B cell (primary cell): ENCODE results near the gene PHLPP2. TPM values are rescaled to one million over a fixed set of nuclear protein-coding genes. Genes with fewer than 3 reads are reported as not detected.

Experiments used
- ATAC-seq: fragments of 200-7000 bp; cut with Tn5 transposase; one replicate; pipeline ENCODE4 v1.10.0; 2021; ENCODE audit warnings: low read depth, mild to moderate bottlenecking, moderate number of reproducible peaks, moderate library complexity
- CTCF ChIA-PET: fragments of 350-600 bp; sonication (Branson Sonifier 250); formaldehyde crosslinking; loops from one replicate; lab custom pipeline; 2021; ENCODE audit warnings: antibody characterized with exemption, inconsistent platforms; lab: Charles Lee
- POLR2A ChIA-PET: fragments of 350-600 bp; sonication (Branson Sonifier 250); formaldehyde crosslinking; loops from one replicate; lab custom pipeline; 2021; ENCODE audit warnings: antibody characterized with exemption; lab: Charles Lee
- DNase-seq: peaks from one replicate; pipeline ENCODE4 v3.0.0; 2013
- H2AFZ ChIP-seq: 2 replicates; pipeline ENCODE4 v1.6.1; 2012; ENCODE audit warnings: mild to moderate bottlenecking, low read depth, low read length; ENCODE audit not compliant: insufficient read depth, poor library complexity, severe bottlenecking
- H3K27ac ChIP-seq, 2 donors: 1 replicate in 1 of 2; 2 replicates in 1 of 2; pipeline ENCODE4 v1.5.1; 2012 to 2013; ENCODE audit warnings: low read length in 2 of 2, mild to moderate bottlenecking in 2 of 2, moderate library complexity in 1 of 2
- H3K27me3 ChIP-seq, 4 experiments: fragments of 200-600 bp in 1 of 4; sonication (generic) in 1 of 4; replicated peaks in 1 of 4; 1 replicate in 2 of 4; 2 replicates in 2 of 4; pipeline versions ENCODE4 v1.6.1 to v1.7.0; 2013 to 2016; ENCODE audit warnings: low read length in 3 of 4, mild to moderate bottlenecking in 2 of 4, mixed read lengths in 1 of 4, moderate library complexity in 1 of 4; ENCODE audit not compliant: insufficient read depth in 4 of 4, control insufficient read depth in 3 of 4; ENCODE audit errors: control extremely low read depth in 1 of 4
- H3K36me3 ChIP-seq, 2 experiments: replicated peaks in 1 of 2; 1 replicate in 1 of 2; 2 replicates in 1 of 2; pipeline versions ENCODE4 v1.6.1 to v1.7.1; 2013; ENCODE audit warnings: low read length in 1 of 2; ENCODE audit not compliant: insufficient read depth in 2 of 2, control insufficient read depth in 1 of 2; ENCODE audit errors: control extremely low read depth in 1 of 2, extremely low read depth in 1 of 2
- H3K4me1 ChIP-seq, 2 donors: fragments of 200-600 bp in 1 of 2; sonication (generic) in 1 of 2; 1 replicate in 1 of 2; 2 replicates in 1 of 2; pipeline versions ENCODE4 v1.5.1 to v1.6.1; 2013 to 2017; ENCODE audit warnings: low read length in 2 of 2; ENCODE audit not compliant: control insufficient read depth in 2 of 2, insufficient read depth in 2 of 2
- H3K4me2 ChIP-seq: replicated peaks from 2 replicates; pipeline ENCODE3; 2012; ENCODE audit warnings: mild to moderate bottlenecking, low read depth, low read length; ENCODE audit not compliant: poor library complexity, severe bottlenecking
- H3K4me3 ChIP-seq, 5 experiments: fragments of 200-600 bp in 1 of 5; sonication (generic) in 1 of 5; 1 replicate in 3 of 5; 2 replicates in 2 of 5; pipeline versions ENCODE4 v1.5.1 to v1.7.0; 2011 to 2016; ENCODE audit warnings: low read length in 4 of 5, mild to moderate bottlenecking in 4 of 5, low read depth in 2 of 5, control low read depth in 1 of 5, moderate library complexity in 1 of 5; ENCODE audit not compliant: insufficient read depth in 1 of 5; ENCODE audit errors: control extremely low read depth in 1 of 5, extremely low read depth in 1 of 5
- H3K79me2 ChIP-seq: fragments of 200-600 bp; sonication (generic); one replicate; pipeline ENCODE4 v1.6.0; 2016; ENCODE audit warnings: low read length; ENCODE audit not compliant: control insufficient read depth, insufficient read depth
- H3K9ac ChIP-seq: fragments of 200-600 bp; sonication (generic); 2 replicates; pipeline ENCODE4 v1.6.1; 2017; ENCODE audit warnings: mild to moderate bottlenecking, low read length, moderate library complexity
- H3K9me3 ChIP-seq, 3 donors: one replicate each; pipeline versions ENCODE4 v1.6.1 to v1.7.1; 2013; ENCODE audit warnings: low read length in 2 of 3; ENCODE audit not compliant: control insufficient read depth in 2 of 3, insufficient read depth in 1 of 3; ENCODE audit errors: control extremely low read depth in 1 of 3
- H4K20me1 ChIP-seq: 2 replicates; pipeline ENCODE4 v1.6.0; 2012; ENCODE audit warnings: mild to moderate bottlenecking, low read length; ENCODE audit not compliant: insufficient read depth, control insufficient read depth, poor library complexity, severe bottlenecking
- H3K27ac Mint-ChIP-seq: one replicate; pipeline ENCODE4 v1.8.0; 2021; ENCODE audit warnings: mixed read lengths
- H3K27me3 Mint-ChIP-seq: one replicate; pipeline ENCODE4 v1.8.0; 2021; ENCODE audit warnings: mixed read lengths
- H3K4me1 Mint-ChIP-seq: one replicate; pipeline ENCODE4 v1.8.0; 2021; ENCODE audit warnings: mixed read lengths
- H3K4me3 Mint-ChIP-seq: one replicate; pipeline ENCODE4 v1.8.0; 2021; ENCODE audit warnings: mixed read lengths
- H3K9me3 Mint-ChIP-seq: one replicate; pipeline ENCODE4 v1.8.0; 2022; ENCODE audit warnings: mixed read lengths; ENCODE audit not compliant: insufficient read depth
- CTCF ChIP-seq: fragments of 200-600 bp; IDR thresholded peaks from one replicate; pipeline ENCODE4 v1.8.0; 2022; ENCODE audit warnings: antibody characterized with exemption, mild to moderate bottlenecking
- EZH2 ChIP-seq: IDR thresholded peaks from 2 replicates; pipeline ENCODE4 v1.6.1; 2012; ENCODE audit warnings: borderline replicate concordance, low read depth, mild to moderate bottlenecking, moderate library complexity, low read length; ENCODE audit not compliant: insufficient read depth, poor library complexity, severe bottlenecking
- WGBS: methylation state at CpG from one replicate; pipeline ENCODE4 v1.1.5; 2013; ENCODE audit warnings: missing lambda C conversion rate; ENCODE audit not compliant: insufficient coverage; 5-methylcytosine and 5-hydroxymethylcytosine counted together
- intact Hi-C: fragments of 100-400 bp; cut with micrococcal nuclease; formaldehyde crosslinking; loops from one replicate; pipeline ENCODE4 v1.10.0; 2022
- polyA plus RNA-seq: library from polyadenylated mRNA; depleted of rRNA; stranded (reverse); fragments of >200 nt; gene quantifications from 2 replicates; pipeline ENCODE4 v1.2.3, GENCODE V29; 2012
- total RNA-seq, 2 donors: library from RNA; stranded (reverse); fragments of 120-200 nt in 1 of 2; gene quantifications; 1 replicate in 1 of 2; 2 replicates in 1 of 2; pipeline versions ENCODE4 v1.2.3 to v1.2.4, GENCODE V29; 2013 to 2022

The PHLPP2 gene
- total and polyA plus RNA-seq, 2 donors (not counting 1 experiment from before 2014, with no cell fraction given) = 7.2 to 16.1 TPM

GRCh38 chr16:71723537-71724319, 773 bp downstream of the PHLPP2 start:
- no peaks in the 10 kb centered on the region for H3K9me3 Mint-ChIP-seq
- ChIA-PET CTCF (interaction anchor here (1.0 kb wide), 1 partner anchor 159 kb away, joined by 3 read pairs; no protein-coding TSS in a partner anchor), POLR2A (no interaction called here)
- peaks cover 26% of the 10 kb centered on the region for H3K79me2 ChIP-seq
- peaks cover 0 to 3% (median 0%) of the 10 kb centered on the region in 3 donors for H3K9me3 ChIP-seq
- H3K4me1 ChIP-seq = peaks cover 46 to 48% of the 10 kb centered on the region in 2 donors
- peak overlapping the region; percentile 87 for H2AFZ ChIP-seq
- DNase-seq (peak; percentile 94), ATAC-seq (peak; percentile 83)
- H3K4me1 Mint-ChIP-seq = peaks cover 48% of the 10 kb centered on the region
- H3K27me3 Mint-ChIP-seq = no peaks in the 10 kb centered on the region
- H3K27ac Mint-ChIP-seq = peak overlapping the region; percentile 95
- H3K36me3 ChIP-seq = no peaks in the 10 kb centered on the region
- peak overlapping the region; percentile 80 for H3K9ac ChIP-seq
- no peak for TF ChIP-seq EZH2
- TF ChIP-seq CTCF = peak; percentile 18
- WGBS = under 1% methylated on average over 104 of the region's 104 CpGs
- H3K4me2 ChIP-seq = peak overlapping the region; percentile 91
- H4K20me1 ChIP-seq = peaks cover 18% of the 10 kb centered on the region
- H3K4me3 ChIP-seq = peak overlapping the region; percentile 21 to 80 (median 74)
- intact Hi-C loops = loop anchor here (1.0 to 10.0 kb wide), 9 partner anchors 86 to 921 kb away; partner anchors contain the start of genes ATXN1L, CMTR2, DHODH and DHX38
- H3K27me3 ChIP-seq = no peaks in the 10 kb centered on the region
- H3K4me3 Mint-ChIP-seq = peak overlapping the region; percentile 99
- peak overlapping the region; percentile 52 to 85 for H3K27ac ChIP-seq
